ENCODE results near the gene UBE2J1.
A peak's percentile ranks its signal among the peaks of the same experiment; 100 is the strongest.

UBE2J1 gene

GRCh38 chr6:89353118-89353556 lies 615 bp upstream of the UBE2J1 start:
- peak overlapping the region; percentile 88 for H3K27ac Mint-ChIP-seq
- H3K4me1 Mint-ChIP-seq (ENCODE audit: low read depth): peaks cover 81% of the 10 kb centered on the region
- H3K9me3 Mint-ChIP-seq: no peaks in the 10 kb centered on the region
- peak overlapping the region; percentile 91 for H3K4me3 Mint-ChIP-seq
- no peak for DNase-seq
- H3K36me3 Mint-ChIP-seq (ENCODE audit: low read depth): peaks cover 5% of the 10 kb centered on the region
- no peaks in the 10 kb centered on the region for H3K27me3 Mint-ChIP-seq

GRCh38 chr6:89351671-89352277 lies 748 bp downstream of the UBE2J1 start:
- Mint-ChIP-seq H3K36me3 (ENCODE audit: low read depth) (peaks cover 5% of the 10 kb centered on the region), H3K27me3 (no peaks in the 10 kb centered on the region), H3K4me1 (ENCODE audit: low read depth) (peaks cover 75% of the 10 kb centered on the region), H3K9me3 (no peaks in the 10 kb centered on the region), H3K27ac (peak overlapping the region; percentile 93), H3K4me3 (peak overlapping the region; percentile 91)
- no peak for DNase-seq

GRCh38 chr6:89350281-89350966 lies 2.1 kb downstream of the UBE2J1 start:
- DNase-seq: no peak
- peak overlapping the region; percentile 91 for H3K4me3 Mint-ChIP-seq
- peak overlapping the region; percentile 93 for H3K27ac Mint-ChIP-seq
- no peaks in the 10 kb centered on the region for H3K9me3 Mint-ChIP-seq
- no peaks in the 10 kb centered on the region for H3K27me3 Mint-ChIP-seq
- peaks cover 67% of the 10 kb centered on the region for H3K4me1 Mint-ChIP-seq (ENCODE audit: low read depth)
- H3K36me3 Mint-ChIP-seq (ENCODE audit: low read depth): peaks cover 5% of the 10 kb centered on the region

DNA sequence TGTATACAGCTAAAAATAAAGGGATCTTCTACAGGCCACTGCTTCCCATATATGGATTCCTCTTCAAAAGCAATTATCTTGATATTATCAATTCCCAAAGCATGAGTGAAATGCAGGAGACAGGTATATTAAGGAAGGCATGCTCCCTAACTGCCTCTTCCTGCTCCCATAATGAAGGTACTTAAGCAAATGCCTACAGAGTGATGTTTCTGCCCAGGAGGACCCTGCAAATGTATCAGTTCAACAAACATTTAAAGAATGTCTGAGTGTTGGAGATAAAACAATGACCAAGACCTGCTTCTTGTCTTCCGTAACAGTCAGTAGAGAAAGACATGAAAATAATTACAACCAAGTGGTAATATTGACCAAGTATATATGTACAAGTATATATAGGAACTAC lies 4.2 kb downstream of the UBE2J1 start:
- Mint-ChIP-seq H3K27me3 (no peaks in the 10 kb centered on the region), H3K36me3 (ENCODE audit: low read depth) (peaks cover 5% of the 10 kb centered on the region), H3K9me3 (no peaks in the 10 kb centered on the region), H3K27ac (no peak overlapping the region), H3K4me1 (ENCODE audit: low read depth) (peaks cover 62% of the 10 kb centered on the region), H3K4me3 (no peak overlapping the region)
- no peak for DNase-seq

DNA sequence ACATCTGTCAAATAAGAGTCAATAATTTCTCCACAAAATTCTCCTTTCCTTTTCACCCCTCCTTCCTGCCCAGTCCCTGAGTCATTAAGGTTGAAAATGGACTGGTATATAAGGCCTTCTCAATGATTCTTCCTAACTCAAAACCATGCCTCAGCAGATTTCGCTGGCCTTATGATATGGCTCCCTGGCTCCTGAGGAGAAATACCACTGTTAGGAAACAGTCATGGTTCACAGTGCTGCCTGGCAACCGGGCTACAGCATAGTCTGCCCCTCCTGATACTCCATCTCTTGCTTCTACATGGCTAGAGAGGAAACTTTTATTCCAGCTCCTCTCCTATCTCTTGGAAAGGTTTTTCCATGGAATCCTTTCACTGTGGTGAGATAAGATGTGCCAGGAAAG lies 4.7 kb downstream of the UBE2J1 start:
- Mint-ChIP-seq H3K9me3 (no peaks in the 10 kb centered on the region), H3K4me1 (ENCODE audit: low read depth) (peaks cover 60% of the 10 kb centered on the region), H3K27me3 (no peaks in the 10 kb centered on the region), H3K27ac (no peak overlapping the region), H3K4me3 (no peak overlapping the region), H3K36me3 (ENCODE audit: low read depth) (peaks cover 6% of the 10 kb centered on the region)
- DNase-seq: no peak

- no peaks in the 10 kb centered on the region for H3K27me3 Mint-ChIP-seq
- peaks cover 10% of the 10 kb centered on the region for H3K36me3 Mint-ChIP-seq (ENCODE audit: low read depth)
- no peak for DNase-seq
- H3K4me3 Mint-ChIP-seq: no peak overlapping the region
- peaks cover 54% of the 10 kb centered on the region for H3K4me1 Mint-ChIP-seq (ENCODE audit: low read depth)
- H3K9me3 Mint-ChIP-seq: no peaks in the 10 kb centered on the region
- H3K27ac Mint-ChIP-seq: peak overlapping the region; percentile 7
Observed at GRCh38 chr6:89346433-89346832, 6.1 kb downstream of the UBE2J1 start.

DNA sequence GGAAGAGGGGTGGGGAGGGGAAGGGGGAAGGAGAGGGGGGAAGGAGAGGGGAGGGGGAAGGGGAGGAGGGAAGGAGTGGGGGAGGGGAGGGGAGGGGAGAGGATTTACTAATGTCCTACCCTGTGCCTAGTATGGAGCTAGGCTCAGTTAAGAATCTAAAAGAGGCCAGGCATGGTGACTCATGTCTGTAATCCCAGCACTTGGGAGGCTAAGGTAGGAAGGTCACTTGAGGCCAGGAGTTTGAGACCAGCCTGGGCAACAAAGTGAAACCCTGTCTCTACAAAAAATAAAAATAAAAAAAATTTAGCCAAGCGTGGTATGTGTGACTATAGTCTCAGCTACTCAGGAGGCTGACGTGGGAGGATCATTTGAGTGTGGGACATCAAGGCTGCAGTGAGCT lies 13.0 kb downstream of the UBE2J1 start:
- Mint-ChIP-seq H3K27ac (peak overlapping the region; percentile 72), H3K27me3 (no peaks in the 10 kb centered on the region), H3K4me1 (ENCODE audit: low read depth) (peaks cover 5% of the 10 kb centered on the region), H3K4me3 (no peak overlapping the region), H3K9me3 (no peaks in the 10 kb centered on the region), H3K36me3 (ENCODE audit: low read depth) (peaks cover 61% of the 10 kb centered on the region)
- DNase-seq: no peak

- no peaks in the 10 kb centered on the region for H3K27me3 Mint-ChIP-seq
- H3K4me3 Mint-ChIP-seq: no peak overlapping the region
- H3K4me1 Mint-ChIP-seq (ENCODE audit: low read depth): no peaks in the 10 kb centered on the region
- no peak for DNase-seq
- H3K9me3 Mint-ChIP-seq: no peaks in the 10 kb centered on the region
- peaks cover 64% of the 10 kb centered on the region for H3K36me3 Mint-ChIP-seq (ENCODE audit: low read depth)
- no peak overlapping the region for H3K27ac Mint-ChIP-seq
Observed at GRCh38 chr6:89335164-89335563, 17.4 kb downstream of the UBE2J1 start.

- Mint-ChIP-seq H3K27ac (no peak overlapping the region), H3K9me3 (no peaks in the 10 kb centered on the region), H3K27me3 (no peaks in the 10 kb centered on the region), H3K4me1 (ENCODE audit: low read depth) (no peaks in the 10 kb centered on the region), H3K36me3 (ENCODE audit: low read depth) (peaks cover 63% of the 10 kb centered on the region), H3K4me3 (no peak overlapping the region)
- DNase-seq: no peak
Observed at GRCh38 chr6:89330910-89331309, 21.6 kb downstream of the UBE2J1 start.

GRCh38 chr6:89328976-89329375 lies 23.5 kb downstream of the UBE2J1 start:
- Mint-ChIP-seq H3K4me3 (no peak overlapping the region), H3K9me3 (no peaks in the 10 kb centered on the region), H3K27ac (no peak overlapping the region), H3K4me1 (ENCODE audit: low read depth) (no peaks in the 10 kb centered on the region), H3K36me3 (ENCODE audit: low read depth) (peaks cover 50% of the 10 kb centered on the region), H3K27me3 (no peaks in the 10 kb centered on the region)
- DNase-seq: no peak

- Mint-ChIP-seq H3K4me1 (ENCODE audit: low read depth) (no peaks in the 10 kb centered on the region), H3K9me3 (no peaks in the 10 kb centered on the region), H3K27me3 (no peaks in the 10 kb centered on the region), H3K4me3 (no peak overlapping the region), H3K36me3 (ENCODE audit: low read depth) (peaks cover 34% of the 10 kb centered on the region), H3K27ac (no peak overlapping the region)
- no peak for DNase-seq
Observed at GRCh38 chr6:89324304-89324703, 28.2 kb downstream of the UBE2J1 start.

- H3K4me3 Mint-ChIP-seq: no peak overlapping the region
- no peaks in the 10 kb centered on the region for H3K4me1 Mint-ChIP-seq (ENCODE audit: low read depth)
- no peaks in the 10 kb centered on the region for H3K9me3 Mint-ChIP-seq
- peaks cover 27% of the 10 kb centered on the region for H3K36me3 Mint-ChIP-seq (ENCODE audit: low read depth)
- no peak overlapping the region for H3K27ac Mint-ChIP-seq
- no peak for DNase-seq
- H3K27me3 Mint-ChIP-seq: no peaks in the 10 kb centered on the region
Observed at GRCh38 chr6:89323511-89323971, 29.0 kb downstream of the UBE2J1 start.

GRCh38 chr6:89321131-89321970 lies 31.2 kb downstream of the UBE2J1 start:
- no peak overlapping the region for H3K27ac Mint-ChIP-seq
- no peak overlapping the region for H3K4me3 Mint-ChIP-seq
- H3K27me3 Mint-ChIP-seq: no peaks in the 10 kb centered on the region
- H3K36me3 Mint-ChIP-seq (ENCODE audit: low read depth): peaks cover 9% of the 10 kb centered on the region
- no peak for DNase-seq
- H3K4me1 Mint-ChIP-seq (ENCODE audit: low read depth): no peaks in the 10 kb centered on the region
- no peaks in the 10 kb centered on the region for H3K9me3 Mint-ChIP-seq

GRCh38 chr6:89320012-89320559 lies 32.4 kb downstream of the UBE2J1 start:
- H3K27ac Mint-ChIP-seq: no peak overlapping the region
- H3K4me3 Mint-ChIP-seq: no peak overlapping the region
- no peak for DNase-seq
- no peaks in the 10 kb centered on the region for H3K27me3 Mint-ChIP-seq
- H3K9me3 Mint-ChIP-seq: no peaks in the 10 kb centered on the region
- peaks cover 19% of the 10 kb centered on the region for H3K36me3 Mint-ChIP-seq (ENCODE audit: low read depth)
- no peaks in the 10 kb centered on the region for H3K4me1 Mint-ChIP-seq (ENCODE audit: low read depth)
